ENCODE data around the gene FNDC3B. TPM values are rescaled to one million over a fixed set of nuclear protein-coding genes. Genes with fewer than 3 reads are reported as not detected.

The FNDC3B gene
- total RNA-seq, 2 experiments from 2014 or later, result 10.6 to 12.0 TPM

DNA sequence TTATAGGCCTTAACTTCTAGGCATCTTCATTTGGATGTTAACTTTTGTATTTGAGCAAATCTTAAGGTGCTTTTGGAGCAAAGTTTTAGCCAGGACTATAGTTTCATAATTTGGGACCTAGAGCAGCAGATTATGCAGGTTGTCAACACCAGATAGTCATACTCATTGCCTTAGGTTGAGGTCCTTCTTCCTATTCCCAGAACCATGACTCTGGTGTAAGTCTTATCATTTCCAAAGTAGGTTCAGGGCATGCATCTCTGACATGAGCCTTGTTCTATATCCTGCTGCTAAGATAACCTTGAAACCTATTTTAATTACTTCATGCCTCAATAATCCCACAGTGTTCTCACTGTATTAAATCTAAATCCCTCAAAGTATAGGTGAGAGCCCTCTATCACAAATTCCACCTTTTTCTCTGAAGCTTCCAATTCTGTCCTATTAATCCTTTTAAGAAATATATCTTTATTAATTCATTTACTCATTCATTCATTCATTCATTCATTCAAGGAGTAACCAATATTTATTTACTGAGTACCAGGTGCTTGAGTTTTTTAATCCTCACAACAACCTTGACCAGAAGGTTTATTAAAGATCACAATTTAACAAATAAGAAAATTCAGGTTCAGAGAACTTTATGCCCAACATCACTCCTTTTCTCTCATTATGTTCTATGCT lies 2.7 kb upstream of the FNDC3B start:
- intact Hi-C loops (cut with micrococcal nuclease), result loop anchor here (10.0 kb wide), 2 partner anchors 268 to 308 kb away; no protein-coding TSS in a partner anchor
- H3K27ac Mint-ChIP-seq, result no peak overlapping the region
- no peak for ATAC-seq
- TF ChIP-seq, protein P1, sequence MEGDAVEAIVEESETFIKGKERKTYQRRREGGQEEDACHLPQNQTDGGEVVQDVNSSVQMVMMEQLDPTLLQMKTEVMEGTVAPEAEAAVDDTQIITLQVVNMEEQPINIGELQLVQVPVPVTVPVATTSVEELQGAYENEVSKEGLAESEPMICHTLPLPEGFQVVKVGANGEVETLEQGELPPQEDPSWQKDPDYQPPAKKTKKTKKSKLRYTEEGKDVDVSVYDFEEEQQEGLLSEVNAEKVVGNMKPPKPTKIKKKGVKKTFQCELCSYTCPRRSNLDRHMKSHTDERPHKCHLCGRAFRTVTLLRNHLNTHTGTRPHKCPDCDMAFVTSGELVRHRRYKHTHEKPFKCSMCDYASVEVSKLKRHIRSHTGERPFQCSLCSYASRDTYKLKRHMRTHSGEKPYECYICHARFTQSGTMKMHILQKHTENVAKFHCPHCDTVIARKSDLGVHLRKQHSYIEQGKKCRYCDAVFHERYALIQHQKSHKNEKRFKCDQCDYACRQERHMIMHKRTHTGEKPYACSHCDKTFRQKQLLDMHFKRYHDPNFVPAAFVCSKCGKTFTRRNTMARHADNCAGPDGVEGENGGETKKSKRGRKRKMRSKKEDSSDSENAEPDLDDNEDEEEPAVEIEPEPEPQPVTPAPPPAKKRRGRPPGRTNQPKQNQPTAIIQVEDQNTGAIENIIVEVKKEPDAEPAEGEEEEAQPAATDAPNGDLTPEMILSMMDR (IDR thresholded peaks at IDR 0.05), result no peak
- H3K9me3 Mint-ChIP-seq, result no peaks in the 10 kb centered on the region
- H3K4me3 Mint-ChIP-seq, result no peak overlapping the region
- no peaks in the 10 kb centered on the region for H3K36me3 Mint-ChIP-seq (ENCODE audit: low read depth)
- peaks cover 3% of the 10 kb centered on the region for H3K27me3 Mint-ChIP-seq
- ChIA-PET CTCF (interaction anchor here (1.6 to 2.6 kb wide), 3 partner anchors 16 to 296 kb away, joined by 9 to 15 read pairs (median 12); no protein-coding TSS in a partner anchor), POLR2A (no interaction called here)
- H3K4me1 Mint-ChIP-seq (ENCODE audit: low read depth), result peaks cover 18% of the 10 kb centered on the region
- no peak for DNase-seq

DNA sequence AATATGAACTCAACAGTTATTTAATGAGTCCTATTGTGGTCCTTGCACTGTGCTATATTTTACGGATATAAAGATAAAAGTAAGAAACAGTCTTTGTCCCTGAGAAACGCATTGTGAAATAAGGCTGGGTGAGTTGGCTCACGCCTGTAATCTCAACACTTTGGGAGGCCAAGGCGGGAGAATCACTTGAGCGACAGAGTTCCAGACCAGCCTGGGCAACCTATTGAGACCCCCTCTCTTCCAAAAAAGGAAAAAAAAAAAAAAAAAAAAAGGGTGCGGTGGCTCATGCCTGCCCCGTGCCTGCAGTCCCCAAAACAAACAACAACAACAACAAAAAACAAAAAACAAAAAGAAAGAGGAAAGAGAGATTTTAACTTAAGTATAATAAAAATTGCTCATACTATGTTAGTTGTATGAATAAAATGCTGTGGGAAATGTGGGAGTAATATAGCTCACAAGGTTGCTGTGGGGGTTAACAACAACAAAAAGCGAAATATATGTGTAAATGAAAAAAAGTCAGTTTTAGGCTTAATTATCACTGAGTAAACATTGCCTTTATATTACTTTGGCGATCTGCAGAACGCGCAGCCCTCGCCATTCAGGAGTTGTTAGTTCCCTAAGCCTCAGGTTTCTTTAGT lies 461 bp upstream of the FNDC3B start:
- no peaks in the 10 kb centered on the region for H3K27me3 Mint-ChIP-seq
- H3K9me3 Mint-ChIP-seq, result no peaks in the 10 kb centered on the region
- ATAC-seq (no peak), DNase-seq (no peak)
- peak overlapping the region; percentile 86 for H3K4me3 Mint-ChIP-seq
- intact Hi-C loops (cut with micrococcal nuclease), result loop anchor here (10.0 kb wide), 2 partner anchors 266 to 306 kb away; no protein-coding TSS in a partner anchor
- CTCF ChIA-PET, result interaction anchor here (0.8 to 2.6 kb wide), 3 partner anchors 10 to 302 kb away, joined by 3 to 11 read pairs (median 6); no protein-coding TSS in a partner anchor
- peaks cover 26% of the 10 kb centered on the region for H3K4me1 Mint-ChIP-seq (ENCODE audit: low read depth)
- TF ChIP-seq, protein P1 (IDR thresholded peaks at IDR 0.05), result no peak
- no peaks in the 10 kb centered on the region for H3K36me3 Mint-ChIP-seq (ENCODE audit: low read depth)
- POLR2A ChIA-PET, result interaction anchor here (0.6 kb wide), 1 partner anchor 117 kb away, joined by 4 read pairs; no protein-coding TSS in a partner anchor
- peak overlapping the region; percentile 93 for H3K27ac Mint-ChIP-seq

DNA sequence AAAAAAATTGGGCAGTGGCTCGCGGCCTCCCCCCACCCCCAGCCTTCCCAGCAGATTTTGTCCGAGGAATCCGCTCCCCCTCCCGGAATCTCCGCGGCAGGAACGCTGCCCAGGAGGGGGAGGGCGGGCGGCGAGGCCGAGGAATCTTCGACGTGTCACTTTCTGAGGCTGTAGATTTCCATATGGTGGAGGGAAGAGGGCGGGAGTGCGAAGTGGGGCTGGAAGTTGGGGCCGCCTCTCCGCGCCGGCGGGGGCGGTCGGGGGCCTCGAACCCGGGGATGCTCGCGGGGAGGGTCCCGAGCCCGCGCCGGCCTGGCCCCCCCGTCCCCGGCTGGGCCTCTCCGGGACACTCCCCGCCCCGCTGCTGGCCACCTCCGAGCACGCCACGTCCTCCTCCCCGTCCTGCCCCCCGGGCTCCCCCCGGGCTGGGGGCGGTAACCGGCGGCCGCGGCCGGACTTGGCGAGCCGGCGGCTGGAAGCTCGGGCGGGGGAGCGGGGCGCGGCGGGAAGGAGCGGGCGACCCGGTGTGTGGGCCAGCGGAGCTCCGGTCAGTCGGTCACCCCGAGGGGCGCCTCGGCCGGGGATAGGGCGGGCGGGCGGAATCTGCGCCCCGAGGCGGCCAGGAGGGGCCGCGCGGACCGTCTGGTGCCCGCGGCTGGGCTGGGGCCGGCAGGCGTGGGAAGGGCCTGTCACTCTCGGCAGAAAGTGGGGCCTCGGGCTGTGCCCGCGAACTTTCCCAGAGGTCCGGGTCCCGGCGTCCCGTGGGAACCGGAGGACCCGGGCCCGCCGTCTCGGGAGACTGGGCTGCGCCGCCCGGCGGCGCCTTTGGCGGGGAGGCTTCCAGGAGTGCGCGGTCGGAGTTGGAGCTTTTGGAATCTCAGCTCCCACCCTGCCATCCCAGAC lies 951 bp downstream of the FNDC3B start:
- Mint-ChIP-seq H3K36me3 (ENCODE audit: low read depth) (no peaks in the 10 kb centered on the region), H3K9me3 (no peaks in the 10 kb centered on the region), H3K27me3 (no peaks in the 10 kb centered on the region), H3K27ac (peak overlapping the region; percentile 59), H3K4me1 (ENCODE audit: low read depth) (peaks cover 32% of the 10 kb centered on the region), H3K4me3 (peak overlapping the region; percentile 86)
- ChIA-PET CTCF (interaction anchor here (1.8 kb wide), 1 partner anchor 48 kb away, joined by 7 read pairs; no protein-coding TSS in a partner anchor), POLR2A (interaction anchor here (1.3 kb wide), 1 partner anchor 17 kb away, joined by 4 read pairs; no protein-coding TSS in a partner anchor)
- TF ChIP-seq, protein P1 (IDR thresholded peaks at IDR 0.05), result no peak
- intact Hi-C loops (cut with micrococcal nuclease), result loop anchor here (5.0 kb wide), 1 partner anchor 67 kb away; no protein-coding TSS in a partner anchor
- ATAC-seq (peak; percentile 37), DNase-seq (peak; percentile 33)

DNA sequence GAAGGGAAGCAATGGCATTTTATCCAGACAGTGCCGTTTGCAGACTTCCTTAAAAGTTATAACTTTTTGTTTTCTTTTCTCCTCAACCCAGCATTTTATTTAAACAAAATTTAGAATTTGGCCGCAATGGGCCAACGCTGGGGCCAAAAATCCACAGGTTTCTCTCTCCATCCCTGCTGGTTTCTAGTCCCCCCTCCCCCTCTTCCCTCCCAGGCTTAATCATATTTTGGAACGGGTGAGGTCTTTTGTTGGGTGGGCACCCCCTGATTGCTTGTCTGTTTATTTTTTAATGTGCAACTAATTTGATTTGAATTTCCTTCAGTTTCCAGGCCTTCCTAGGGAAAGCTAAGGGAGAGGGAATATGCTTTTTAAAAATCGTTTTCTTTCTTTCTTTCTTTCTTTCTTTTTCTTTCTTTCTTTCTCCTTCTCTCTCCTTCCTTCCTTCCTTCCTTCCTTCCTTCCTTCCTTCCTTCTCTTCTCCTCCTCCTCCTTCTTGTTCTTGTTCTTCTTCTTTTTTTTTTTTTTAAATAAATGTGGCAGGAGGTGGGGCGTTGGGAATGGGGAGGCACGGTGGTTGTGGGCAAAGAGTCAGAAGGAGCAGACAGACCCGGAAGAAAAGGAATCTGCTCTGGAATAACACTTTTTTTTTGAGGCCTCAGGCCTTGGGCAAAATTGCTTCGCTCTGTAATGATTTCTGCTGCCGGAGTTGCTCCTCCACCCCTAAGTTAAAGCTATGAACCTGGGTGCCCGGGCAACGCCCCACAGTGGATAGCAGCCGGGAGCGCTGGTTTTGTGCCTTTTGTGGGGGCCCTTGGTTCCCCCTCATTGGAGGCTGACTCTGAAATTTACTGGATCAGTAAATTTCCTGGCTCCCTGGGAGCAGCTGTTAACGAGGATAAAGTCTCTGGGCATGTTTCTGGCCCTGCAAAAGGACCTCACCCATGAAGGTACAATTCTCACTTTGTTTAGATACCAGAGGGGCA lies 1.9 kb downstream of the FNDC3B start:
- no peaks in the 10 kb centered on the region for H3K9me3 Mint-ChIP-seq
- H3K4me3 Mint-ChIP-seq, result peak overlapping the region; percentile 68
- ChIA-PET POLR2A (interaction anchor here (1.3 kb wide), 1 partner anchor 16 kb away, joined by 4 read pairs; no protein-coding TSS in a partner anchor), CTCF (interaction anchor here (1.0 to 1.8 kb wide), 4 partner anchors 12 to 291 kb away, joined by 3 to 7 read pairs (median 3); no protein-coding TSS in a partner anchor)
- ATAC-seq (no peak), DNase-seq (no peak)
- H3K27ac Mint-ChIP-seq, result no peak overlapping the region
- intact Hi-C loops (cut with micrococcal nuclease), result loop anchor here (5.0 kb wide), 1 partner anchor 66 kb away; no protein-coding TSS in a partner anchor
- TF ChIP-seq, protein P1 (IDR thresholded peaks at IDR 0.05), result no peak
- no peaks in the 10 kb centered on the region for H3K27me3 Mint-ChIP-seq
- peaks cover 37% of the 10 kb centered on the region for H3K4me1 Mint-ChIP-seq (ENCODE audit: low read depth)
- H3K36me3 Mint-ChIP-seq (ENCODE audit: low read depth), result no peaks in the 10 kb centered on the region

All from activated CD8-positive, alpha-beta T cell treated with anti-CD3 and anti-CD28 coated beads for 36 hours (primary cell).